Left renal cortex interstitium (tissue), 4 donors: Measurements from ENCODE around the gene SH3BP5. TPM values are rescaled to one million over a fixed set of nuclear protein-coding genes. Genes with fewer than 3 reads are reported as not detected.
"Not testable (repeated sequence)": the region's sequence is repeated elsewhere in the genome, so short reads cannot be mapped to it uniquely, and the experiment has no call there.

Source experiments
- DNase-seq, 4 donors: peaks; one replicate each; pipeline ENCODE4 v3.0.0-alpha.2; 2013; ENCODE audit warnings: low read depth in 4 of 4, low spot score in 2 of 4, missing footprints in 1 of 4
- polyA plus RNA-seq, 4 donors: library from polyadenylated mRNA; unstranded; fragments of 120-200 nt; gene quantifications; one replicate each; pipeline ENCODE4 v1.2.1, GENCODE V29; 2013; ENCODE audit not compliant: insufficient read length in 4 of 4

The SH3BP5 gene
- polyA plus RNA-seq, result 10 to 100 TPM; 46.0 to 64.4 (median 57.5) TPM

GRCh38 chr3:15332405-15333098 lies at the start of gene SH3BP5:
Gene SH3BP5 (minus strand): TSS chr3:15332586. CDS start chr3:15332408, 178 bp downstream.
- DNase-seq, result no peak

GRCh38 chr3:15380980-15381890 lies 48.8 kb upstream of the SH3BP5 start:
- no peak for DNase-seq

GRCh38 chr3:15377961-15378791 lies 45.8 kb upstream of the SH3BP5 start:
- peak; percentile 84 to 92 (median 85) for DNase-seq

- DNase-seq, result no peak
Measured at GRCh38 chr3:15375461-15376000, 43.1 kb upstream of the SH3BP5 start.

GRCh38 chr3:15372918-15373317 lies 40.5 kb upstream of the SH3BP5 start:
- no peak for DNase-seq

- no peak for DNase-seq
Measured at GRCh38 chr3:15368561-15369135, 36.3 kb upstream of the SH3BP5 start.

- DNase-seq, result no peak
Measured at GRCh38 chr3:15367059-15367458, 34.7 kb upstream of the SH3BP5 start.

- DNase-seq, result not testable (repeated sequence)
Measured at GRCh38 chr3:15364078-15364477, 31.7 kb upstream of the SH3BP5 start.

- no peak for DNase-seq
Measured at GRCh38 chr3:15361494-15362214, 29.3 kb upstream of the SH3BP5 start.

- no peak for DNase-seq
Measured at GRCh38 chr3:15360788-15361493, 28.6 kb upstream of the SH3BP5 start.

GRCh38 chr3:15359677-15360397 lies 27.5 kb upstream of the SH3BP5 start:
- no peak for DNase-seq

GRCh38 chr3:15356651-15357061 lies 24.3 kb upstream of the SH3BP5 start:
- DNase-seq, result not testable (repeated sequence)

GRCh38 chr3:15356176-15356575 lies 23.8 kb upstream of the SH3BP5 start:
- DNase-seq, result no peak

- DNase-seq, result no peak
Measured at GRCh38 chr3:15355086-15355485, 22.7 kb upstream of the SH3BP5 start.

GRCh38 chr3:15354485-15354884 lies 22.1 kb upstream of the SH3BP5 start:
- DNase-seq, result no peak

GRCh38 chr3:15350141-15350540 lies 17.8 kb upstream of the SH3BP5 start:
- DNase-seq, result no peak

- DNase-seq, result not testable (repeated sequence)
Measured at GRCh38 chr3:15349438-15349837, 17.1 kb upstream of the SH3BP5 start.

- no peak for DNase-seq
Measured at GRCh38 chr3:15348246-15348645, 15.9 kb upstream of the SH3BP5 start.
